Activated CD4-positive, CD25-positive, alpha-beta regulatory T cell treated with anti-CD3 and anti-CD28 coated beads, Interleukin-2, amount 50 U/mL, for 16 hours (primary cell): ENCODE measurements around the gene UMOD.

Source experiments
- DNase-seq: peaks from one replicate; pipeline ENCODE4 v3.0.0-alpha.2; 2020; ENCODE audit warnings: low read depth, low spot score

UMOD gene

DNA sequence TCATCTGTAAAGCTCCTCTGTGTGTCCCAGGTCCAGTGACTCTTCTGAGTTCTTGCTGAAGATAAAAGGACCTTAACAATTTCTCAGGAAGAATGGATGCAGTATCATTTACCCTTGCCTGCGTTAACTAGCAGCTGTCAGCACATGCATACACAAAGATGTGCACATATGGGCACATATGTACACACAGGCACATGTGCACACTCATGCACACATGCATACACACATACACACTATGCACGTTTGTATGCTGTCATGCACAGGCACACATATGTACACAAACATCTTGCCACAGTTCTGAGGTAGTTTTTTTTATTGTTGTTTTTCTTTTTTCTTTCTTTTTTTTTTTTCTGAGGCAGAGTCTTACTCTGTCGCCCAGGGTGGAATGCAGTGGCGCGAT lies 50.1 kb downstream of the UMOD start:
- no peak for DNase-seq

DNA sequence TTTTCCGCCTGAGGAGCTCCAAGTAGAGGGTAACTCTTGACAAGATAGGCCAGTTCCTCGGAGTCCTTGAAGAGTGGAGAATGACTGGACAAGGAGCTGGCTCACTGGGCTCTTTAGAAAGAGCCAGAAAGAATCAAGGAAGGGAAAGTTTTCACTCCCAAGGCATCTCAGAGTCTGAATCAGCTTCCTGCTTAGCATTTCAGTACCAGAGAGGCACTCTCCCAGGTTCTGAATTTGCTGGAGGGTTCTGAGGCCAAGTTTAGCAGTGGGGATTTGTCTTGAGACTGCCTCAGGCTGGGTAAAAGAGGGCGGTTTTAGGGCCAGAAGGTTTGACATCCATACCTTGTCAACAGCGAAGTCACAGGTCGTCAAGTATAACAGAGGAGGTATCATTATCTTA lies 50.7 kb downstream of the UMOD start:
- DNase-seq, result no peak

DNA sequence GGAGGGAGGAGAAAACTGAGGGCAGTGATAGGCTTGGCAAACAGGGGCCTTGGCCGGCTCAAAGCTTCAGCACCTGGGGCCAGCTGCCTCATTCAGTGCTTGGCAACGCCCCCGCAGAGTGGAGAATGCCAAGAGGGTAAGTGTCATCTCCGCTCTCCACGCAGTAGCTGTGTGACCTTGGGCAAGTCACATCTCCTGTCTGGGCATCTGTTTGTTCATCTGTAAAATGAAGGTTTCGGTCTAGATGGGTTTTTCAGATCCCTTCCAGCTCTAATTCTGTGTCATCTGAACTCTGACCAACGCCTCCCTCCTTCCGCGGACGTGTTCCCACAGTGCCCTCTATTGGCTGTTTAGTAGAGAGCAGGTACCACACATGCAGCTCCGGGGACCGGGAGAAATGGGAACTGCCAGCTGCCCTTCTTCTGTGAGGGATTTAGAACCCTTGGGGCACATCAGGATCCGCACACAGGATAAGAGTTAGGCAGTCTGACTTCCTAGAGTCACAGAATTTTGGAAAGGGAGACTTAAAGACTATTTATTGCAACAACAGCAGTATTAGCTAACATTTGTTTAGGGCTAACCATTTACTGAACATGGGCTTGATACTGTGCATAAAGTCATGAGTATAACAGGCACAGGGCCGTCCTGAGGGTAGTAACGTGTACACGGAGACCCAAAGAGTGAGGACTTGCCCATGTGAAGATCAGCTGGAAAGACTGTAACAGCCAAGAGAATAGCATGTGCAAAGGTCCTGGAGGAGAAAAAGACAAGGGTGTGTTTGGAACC lies 52.0 kb downstream of the UMOD start:
- no peak for DNase-seq

DNA sequence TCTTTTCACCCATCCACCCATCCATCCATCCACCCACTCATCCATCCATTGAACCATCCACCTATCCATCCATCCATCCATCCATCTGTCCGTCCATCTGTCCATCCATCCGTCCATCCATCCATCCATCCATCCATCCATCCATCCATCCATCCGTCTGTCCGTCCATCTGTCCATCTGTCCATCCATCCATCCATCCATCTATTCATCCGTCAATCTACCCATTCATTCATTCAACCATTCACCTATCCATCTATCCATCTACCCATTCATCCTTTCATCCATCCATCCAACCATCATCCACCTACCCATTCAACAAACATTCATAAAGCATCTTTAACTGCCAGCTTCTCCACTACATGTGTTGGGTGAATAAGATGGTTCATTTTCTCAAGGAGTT lies 54.1 kb downstream of the UMOD start:
- DNase-seq, result no peak

DNA sequence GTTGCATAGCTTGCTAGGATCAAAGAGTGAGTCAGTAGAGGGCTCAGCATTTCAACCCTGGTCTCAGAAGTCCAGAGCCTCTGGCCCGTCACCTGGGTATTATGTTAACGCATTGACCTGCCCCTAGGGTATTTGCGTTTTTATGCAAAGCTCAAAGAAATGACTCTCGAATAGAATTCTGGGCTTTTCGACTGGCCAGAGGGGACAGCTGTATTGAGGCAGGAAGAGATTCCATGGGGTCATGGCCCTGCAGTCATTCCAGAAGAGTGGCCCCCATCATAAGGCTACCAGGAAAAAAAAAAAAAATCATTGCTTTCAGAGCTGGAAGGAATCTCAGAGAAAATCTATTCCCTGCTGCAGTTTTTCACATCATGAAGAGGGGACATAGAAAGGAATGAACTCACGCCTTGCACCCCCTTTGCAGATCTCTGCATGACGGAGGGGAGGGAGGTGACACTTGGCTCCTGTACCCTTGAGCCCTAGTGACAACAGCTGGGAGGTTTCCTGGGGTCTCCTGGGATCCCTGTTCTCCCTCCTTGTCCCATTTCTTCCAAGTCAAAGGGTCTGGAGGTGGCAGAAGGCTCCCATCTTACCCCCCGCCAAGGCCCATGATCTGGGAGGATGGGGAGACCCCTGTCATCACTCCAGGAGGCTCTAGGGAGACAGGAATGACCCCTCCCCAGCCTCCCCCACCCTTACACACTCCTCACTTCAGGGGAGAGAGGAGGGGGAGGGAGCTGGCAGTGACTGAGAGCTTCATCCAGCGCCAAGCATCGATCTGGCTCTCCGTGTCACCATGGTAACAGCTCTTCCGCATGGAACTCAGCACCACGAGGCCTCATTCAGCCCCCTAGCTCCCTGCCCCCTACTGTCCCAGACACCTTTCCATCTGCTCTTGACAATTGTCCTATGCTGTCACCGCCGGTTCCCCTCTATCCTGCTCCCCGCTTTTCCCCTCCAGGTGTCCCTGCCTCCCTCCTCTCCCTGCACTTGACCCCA lies 61.0 kb downstream of the UMOD start:
- no peak for DNase-seq

DNA sequence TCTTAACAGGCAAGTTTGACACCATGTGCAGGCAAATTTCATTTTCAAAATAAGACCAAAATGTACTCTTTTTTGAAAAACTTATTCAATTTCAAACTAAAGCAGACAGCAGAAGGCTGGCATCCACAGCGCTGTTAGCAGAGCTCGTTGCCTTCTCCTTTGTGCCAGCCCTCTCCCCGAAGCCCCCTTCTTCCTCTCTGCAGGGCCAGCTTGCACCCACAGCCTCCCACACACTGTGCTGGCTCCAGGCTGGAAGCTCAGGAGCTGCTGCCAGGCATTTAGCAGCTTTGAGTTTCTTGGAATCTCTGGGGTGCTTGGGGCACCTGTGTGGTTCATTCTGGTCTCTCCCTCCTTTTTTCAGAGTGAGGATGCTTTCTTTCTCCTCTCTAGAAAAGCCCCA lies 62.9 kb downstream of the UMOD start:
- no peak for DNase-seq

DNA sequence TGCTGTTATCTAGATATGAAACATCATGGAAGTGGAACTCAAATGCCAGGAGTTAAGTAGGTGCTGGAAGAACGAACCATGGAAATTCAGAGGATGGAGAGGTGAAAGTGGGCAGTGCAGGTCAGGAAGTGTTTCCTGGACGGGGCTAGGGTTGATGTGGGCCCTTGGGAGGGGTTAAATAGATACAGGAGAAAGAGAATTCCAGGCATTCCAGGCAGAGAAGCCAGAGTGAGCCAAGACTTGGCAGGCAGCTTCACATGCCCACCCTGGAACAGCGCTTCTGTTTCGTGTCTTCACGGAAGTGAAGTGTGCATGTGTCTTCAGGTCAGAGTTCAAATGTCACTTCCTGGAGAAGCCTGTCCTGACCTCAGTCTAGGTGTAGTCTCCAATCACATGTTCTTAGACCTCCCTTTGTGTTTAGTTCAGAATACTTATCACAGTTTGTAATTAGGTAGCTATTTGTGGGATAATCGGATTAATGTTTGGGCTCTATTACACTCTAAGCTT lies 66.5 kb downstream of the UMOD start:
- DNase-seq, result no peak
